Ammon's horn (tissue), 1 donor: ENCODE measurements around the gene RIGI.
"Not testable (repeated sequence)": the region's sequence is repeated elsewhere in the genome, so short reads cannot be mapped to it uniquely, and the experiment has no call there.

ENCODE experiments used
- DNase-seq: peaks from one replicate; pipeline ENCODE4 v3.0.0-alpha.2; 2016; ENCODE audit warnings: low spot score

The RIGI gene

DNA sequence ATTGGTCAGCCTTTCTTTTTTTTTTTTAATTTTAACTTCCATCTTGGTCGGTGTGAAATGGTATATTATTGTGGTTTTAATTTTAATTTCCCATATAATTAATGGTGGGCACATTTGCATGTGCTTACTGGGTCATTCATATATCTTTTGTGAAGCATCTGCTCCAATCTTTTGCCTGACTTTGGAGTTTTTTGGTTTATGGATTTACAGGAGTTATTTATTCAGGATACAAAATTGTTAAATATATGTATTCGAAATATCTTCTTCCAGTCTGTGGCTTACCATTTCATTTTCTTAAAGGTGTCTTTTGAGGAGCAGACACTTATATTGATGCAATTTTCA, 682 bp upstream of the RIGI start:
- no peak for DNase-seq

DNA sequence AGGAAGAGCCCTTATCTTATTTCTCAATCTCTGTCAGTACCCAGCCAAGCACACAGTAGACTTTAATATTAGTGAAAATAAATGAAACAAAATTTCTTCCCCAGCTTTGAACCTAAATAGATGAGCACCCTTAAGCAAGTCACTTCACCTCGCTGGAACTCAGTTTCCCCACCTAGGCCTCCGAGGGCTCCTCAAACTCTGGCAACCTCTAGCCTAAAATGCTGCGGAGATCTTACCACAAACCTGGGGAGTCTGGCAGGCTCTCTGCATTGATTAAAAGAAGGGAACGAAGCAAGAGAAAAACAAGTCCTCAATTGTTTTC, 326 bp downstream of the RIGI start:
- no peak for DNase-seq

DNA sequence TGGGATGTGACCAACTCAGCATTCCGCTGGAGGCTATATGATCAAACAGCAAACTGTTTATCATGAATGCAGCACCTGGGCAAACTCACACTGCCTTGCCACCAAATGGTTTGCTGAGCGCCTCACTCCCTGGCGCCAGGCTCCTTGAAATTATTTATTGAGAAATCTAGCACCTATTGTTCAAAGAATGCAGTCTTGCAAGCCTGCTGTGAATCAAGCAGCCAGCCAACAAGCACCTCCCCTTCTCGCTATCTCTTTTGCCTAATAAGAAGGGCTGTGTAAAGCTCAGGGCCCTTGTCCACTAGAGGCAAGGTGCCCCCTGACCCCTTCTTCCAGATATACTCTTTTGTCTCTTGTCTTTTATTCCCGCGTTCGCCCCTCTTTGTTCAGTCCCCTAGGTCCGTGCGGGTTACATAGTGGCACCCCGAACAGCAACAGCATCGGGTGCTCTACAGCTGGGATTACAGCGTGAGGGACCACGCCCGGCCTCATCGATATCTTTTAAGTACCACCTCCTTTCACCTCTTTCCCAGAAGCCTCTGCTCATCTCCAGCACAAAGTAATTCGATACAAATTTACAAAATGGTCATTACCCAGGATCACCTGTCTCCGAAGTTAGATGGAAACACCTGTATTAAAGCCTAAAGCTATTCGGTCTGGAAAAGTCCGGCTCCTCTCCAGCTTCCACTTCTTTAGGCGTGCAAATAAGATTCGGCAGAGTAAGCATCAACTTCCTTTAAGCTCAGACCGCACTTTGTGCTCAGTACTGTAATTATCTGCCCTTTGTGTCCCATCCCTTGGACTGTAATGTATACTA, 896 bp downstream of the RIGI start:
- peak; percentile 13 for DNase-seq

DNA sequence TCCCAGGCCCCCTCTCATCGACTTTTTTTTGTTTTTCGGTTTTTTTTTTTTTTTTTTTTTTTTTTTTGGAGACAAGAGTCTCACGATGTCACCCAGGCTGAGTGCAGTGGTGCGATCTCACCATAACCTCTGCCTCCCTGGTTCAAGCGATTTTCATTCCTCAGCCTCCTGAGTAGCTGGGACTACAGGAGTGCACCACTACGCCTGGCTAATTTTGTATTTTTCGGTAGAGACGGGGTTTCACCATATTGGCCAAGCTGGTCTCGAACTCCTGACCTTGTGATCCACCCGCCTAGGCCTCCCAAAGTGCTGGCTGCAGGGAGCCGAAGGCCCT, 1.5 kb downstream of the RIGI start:
- not testable (repeated sequence) for DNase-seq

DNA sequence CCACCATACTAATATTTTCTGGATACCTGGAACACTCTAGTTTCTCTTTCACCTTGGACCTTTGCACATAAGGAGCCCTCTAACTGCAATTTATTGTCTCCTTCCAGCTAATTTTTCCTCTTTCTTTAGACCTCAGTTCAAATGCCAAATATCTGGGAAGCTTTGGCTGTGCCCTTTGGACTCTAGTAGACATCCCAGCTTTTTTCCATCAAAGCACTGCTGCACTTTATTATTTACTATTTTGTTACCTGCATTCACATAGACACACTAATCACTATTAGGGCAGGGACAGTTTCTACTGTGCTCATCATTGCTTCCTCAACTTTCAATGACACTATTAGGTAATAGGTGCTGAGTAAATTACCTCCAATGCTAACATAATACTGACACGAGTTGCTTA, 2.1 kb downstream of the RIGI start:
- DNase-seq, result no peak

DNA sequence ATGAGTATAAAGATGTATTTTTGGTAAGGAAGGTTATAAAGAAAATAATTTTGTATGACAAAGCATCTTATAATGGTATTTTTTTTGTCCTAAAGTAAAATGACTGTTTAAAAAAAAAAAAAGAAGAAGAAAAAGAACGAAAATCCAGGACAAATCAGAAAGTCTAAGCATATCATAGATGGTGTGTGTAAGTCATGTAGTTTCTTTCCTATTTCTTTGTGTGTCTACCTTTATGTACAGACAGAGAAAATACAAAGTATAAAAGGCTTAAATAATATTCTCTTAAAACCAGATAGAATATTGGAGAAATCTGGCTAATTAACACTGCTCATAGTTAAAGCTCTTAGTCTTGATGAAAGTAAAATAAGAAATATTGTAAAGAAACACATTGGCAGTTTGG, 7.7 kb downstream of the RIGI start:
- DNase-seq, result no peak

DNA sequence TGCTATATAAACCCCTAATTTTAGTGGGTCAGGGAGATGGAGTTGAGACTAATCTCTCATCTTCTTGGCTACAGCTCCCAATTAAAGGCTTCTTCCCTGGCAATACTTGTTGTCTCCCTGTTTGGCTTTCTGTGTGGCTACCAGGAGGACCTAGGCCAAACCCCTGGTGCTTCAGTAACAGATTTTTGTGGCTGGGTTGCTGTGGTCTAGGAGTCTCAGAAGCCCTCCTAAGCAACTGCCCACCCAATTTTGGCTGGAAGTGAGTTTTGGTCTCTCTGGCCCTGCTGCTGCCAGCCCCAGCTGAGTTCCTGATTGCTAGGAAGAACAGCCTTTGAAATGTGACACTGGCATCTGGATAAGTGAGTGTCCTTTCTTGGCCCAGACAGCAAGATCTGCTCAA, 9.8 kb downstream of the RIGI start:
- DNase-seq, result no peak

DNA sequence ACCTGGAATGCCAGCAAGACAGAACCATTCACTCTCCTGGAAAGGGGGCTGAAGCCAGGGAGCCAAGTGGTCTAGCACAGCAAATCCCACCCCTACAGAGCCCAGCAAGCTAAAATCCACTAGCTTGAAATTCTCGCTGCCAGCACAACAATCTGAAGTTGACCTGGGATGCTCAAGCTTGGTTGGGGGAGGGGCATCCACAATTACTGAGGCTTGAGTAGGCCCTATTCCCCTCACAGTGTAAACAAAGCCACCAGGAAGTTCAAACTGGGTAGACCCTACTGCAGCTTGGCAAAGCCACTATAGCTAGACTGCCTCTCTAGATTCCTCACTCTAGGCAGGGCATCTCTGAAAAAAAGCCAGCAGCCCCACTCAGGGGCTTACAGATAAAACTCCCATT, 17.3 kb downstream of the RIGI start:
- DNase-seq, result no peak

DNA sequence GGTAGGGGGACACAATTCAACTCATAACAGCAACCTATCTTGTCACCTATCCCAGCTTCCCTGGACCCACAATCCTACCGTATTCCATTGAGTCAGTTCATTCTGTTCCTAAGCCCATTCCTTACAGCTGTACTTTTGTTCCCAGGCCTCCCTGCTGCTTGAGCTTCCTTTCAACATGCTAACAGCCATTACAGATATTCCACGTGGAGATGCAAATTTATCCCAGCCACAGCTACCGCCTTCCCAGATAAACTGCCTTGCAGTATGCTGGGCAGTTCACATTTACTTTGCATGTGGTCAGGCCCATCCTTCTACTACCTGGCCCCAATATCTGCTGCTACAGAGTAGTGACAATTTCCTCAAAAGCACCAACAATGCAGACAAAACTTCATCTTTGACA, 23.0 kb downstream of the RIGI start:
- no peak for DNase-seq

DNA sequence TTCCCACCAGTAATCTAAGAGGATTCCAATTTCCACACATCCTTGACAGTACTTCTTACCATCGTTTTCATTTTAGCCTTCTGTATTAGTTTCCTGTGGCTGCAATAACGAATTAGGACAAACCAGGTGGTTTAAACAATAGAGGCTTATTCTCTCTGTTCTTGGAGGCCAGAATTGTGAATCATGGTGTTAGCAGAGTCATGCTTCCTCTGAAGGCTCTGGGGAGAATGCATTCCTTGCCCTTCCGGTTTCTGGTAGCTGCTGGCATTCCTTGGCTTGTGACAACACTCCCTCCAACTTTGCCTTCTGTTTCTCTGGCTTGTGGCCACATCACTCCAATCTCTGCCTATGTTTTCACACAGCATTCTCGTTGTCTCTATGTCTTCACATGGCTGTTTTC, 23.5 kb downstream of the RIGI start:
- DNase-seq, result no peak

DNA sequence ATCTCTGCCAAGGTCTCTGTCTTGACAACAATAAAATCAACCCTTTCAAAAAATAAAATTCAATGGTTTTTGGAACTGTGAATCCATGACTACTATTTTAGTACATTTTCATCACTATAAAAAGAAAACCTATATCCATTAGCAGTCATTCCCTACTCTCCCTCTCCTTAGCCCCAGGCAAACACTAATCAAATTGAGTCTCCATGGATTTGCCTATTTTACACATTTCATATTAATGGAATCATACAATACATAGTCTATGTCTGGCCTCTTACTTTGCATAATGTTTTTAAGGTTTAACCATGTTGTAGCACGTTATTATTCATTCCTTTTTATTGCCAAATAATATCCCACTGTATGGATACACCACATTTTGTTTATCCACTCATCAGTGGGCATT, 24.1 kb downstream of the RIGI start:
- DNase-seq, result no peak

DNA sequence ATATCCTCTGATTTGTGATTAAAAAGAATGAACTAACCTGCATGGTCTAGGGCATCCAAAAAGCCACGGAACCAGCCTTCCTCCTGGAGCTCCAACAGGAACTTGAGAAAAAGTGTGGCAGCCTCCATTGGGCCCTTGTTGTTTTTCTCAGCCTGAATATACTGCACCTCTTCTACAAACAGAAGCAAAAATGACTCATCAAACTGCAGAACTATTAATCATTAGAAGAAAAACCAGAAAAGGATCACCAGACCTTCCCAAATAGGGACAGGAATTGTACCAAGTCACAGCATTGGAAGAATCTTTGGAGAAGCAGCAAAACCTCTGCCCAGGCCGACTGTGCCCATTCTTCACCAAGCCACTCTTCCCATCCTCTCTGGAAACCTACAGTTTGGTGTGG, 25.2 kb downstream of the RIGI start:
- DNase-seq, result no peak

DNA sequence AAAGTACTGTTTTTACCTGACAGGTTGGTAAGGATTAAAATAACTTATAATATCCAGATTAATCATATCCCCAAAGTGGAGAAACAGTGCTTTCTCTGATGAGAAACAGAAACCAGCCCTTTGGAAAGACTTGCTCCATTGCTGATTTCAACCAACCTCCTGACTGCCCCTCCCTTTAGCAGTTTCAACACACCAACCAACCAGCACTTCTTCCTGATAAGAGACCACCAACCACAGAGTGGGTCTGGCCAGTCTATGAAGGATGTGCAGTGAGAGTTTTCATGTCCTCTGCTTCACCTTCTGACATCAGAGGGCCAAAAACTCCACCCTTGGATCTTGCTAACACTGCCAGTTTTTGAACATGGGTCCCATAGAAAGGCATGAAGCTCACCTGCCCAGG, 28.1 kb downstream of the RIGI start:
- DNase-seq, result no peak

DNA sequence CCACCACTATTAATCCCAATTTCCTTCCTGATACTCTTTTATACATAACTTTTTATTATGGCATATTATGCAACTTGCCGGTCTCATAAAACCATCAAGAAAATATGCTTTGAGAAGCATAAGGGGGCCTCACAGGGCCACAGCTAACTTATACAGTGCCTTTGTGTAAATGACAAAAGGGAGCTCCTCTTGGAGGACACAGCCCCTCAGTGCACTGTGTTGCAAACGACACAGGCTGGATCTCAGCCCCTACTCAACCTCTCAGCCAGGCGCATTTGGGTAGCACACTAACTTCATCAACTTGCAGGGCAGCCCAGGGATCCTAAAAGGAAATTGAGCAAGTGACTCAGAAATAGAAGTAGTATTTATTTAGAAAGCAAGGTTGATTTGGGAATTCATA, 35.4 kb downstream of the RIGI start:
- DNase-seq, result no peak

DNA sequence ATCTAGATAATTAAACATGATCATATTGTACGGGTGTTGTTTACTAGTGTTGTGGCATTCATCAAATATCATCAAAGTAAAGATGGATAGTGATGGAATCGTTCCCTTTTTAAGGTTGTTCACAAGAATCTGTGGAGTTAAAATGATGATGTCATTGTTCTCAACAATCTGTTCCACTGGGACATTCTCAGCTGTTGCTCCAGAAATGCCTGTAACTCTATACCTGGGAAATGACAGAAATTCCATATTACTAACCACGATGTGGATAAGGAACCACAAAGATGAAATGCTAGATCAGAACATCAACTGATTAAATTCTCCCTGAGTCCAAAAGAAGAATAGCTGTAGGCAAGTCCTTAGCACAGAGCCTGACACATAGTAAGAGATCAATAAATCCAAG, 38.0 kb downstream of the RIGI start:
- no peak for DNase-seq

DNA sequence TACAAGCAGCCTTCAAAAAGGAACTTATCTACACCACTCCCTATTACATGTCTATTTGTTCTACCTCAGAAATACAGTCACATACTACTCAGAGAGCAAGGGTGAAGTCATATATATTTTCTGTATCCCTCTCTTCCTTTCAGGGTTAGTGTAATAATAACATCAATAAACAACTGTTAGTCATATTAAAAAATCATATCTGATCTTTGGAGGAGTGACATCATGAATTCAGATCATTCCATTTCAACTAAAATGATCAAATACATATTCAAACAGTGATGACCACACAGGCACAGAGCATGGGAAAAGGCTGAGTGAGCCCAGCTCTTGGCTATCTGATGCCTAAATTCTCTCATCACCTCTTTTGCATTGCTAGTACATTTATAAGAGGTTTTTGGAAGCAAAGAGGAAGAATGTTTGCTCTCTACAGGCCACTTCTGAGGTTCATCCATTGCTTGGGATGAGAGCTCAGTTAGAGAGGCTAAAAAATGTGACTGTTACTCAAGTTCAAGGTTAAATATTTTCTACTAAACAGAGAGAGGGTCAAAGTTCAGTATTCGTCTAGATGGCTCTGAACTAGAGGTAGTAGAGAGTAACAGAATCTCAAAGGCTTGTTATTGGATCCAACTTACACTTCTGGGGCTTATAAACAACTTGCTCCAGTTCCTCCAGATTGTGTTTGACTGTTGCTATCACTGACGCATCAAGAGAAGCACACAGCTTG, 39.0 kb downstream of the RIGI start:
- DNase-seq, result no peak

DNA sequence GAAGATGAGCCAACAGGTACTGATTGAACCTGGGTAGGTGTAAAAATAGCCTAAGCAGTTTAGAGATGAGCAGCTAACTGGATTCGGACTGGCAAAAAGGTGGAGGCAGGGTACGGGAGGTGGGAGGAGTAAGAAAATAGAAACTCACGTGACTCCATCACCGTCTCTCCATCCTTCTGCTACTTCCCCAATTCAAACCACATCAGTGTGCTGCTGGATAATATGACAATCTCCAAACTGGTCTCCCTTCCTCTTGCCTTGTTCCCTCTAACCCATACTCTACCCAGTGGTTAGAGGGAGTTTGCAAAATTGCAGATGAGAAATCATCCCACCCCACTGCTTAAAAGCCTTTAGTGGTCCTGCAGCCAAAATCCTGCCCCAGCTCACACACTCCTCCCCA, 42.7 kb downstream of the RIGI start:
- DNase-seq, result no peak
